Renal cortical epithelial cell (primary cell): ENCODE measurements around the gene KRTAP9-8. TPM values are rescaled to one million over a fixed set of nuclear protein-coding genes. Genes with fewer than 3 reads are reported as not detected.
"Not testable (repeated sequence)": the region's sequence is repeated elsewhere in the genome, so short reads cannot be mapped to it uniquely, and the experiment has no call there.

Source experiments
- DNase-seq: peaks from one replicate; pipeline ENCODE4 v3.0.0-alpha.2; 2011; ENCODE audit warnings: low read depth
- total RNA-seq: library from RNA; depleted of rRNA; stranded (reverse); fragments of >200 nt; gene quantifications from 2 replicates; pipeline ENCODE4 v1.2.3, GENCODE V29; 2014

Gene KRTAP9-8
- total RNA-seq, 1 donor from 2014 or later, result not detected

- not testable (repeated sequence) for DNase-seq
Observed at GRCh38 chr17:41255381-41256290, 17.8 kb downstream of the KRTAP9-8 start, which contains the start of gene KRTAP9-9. TSS of gene KRTAP9-9 (plus strand) at chr17:41255384.

GRCh38 chr17:41256291-41256685 lies 18.5 kb downstream of the KRTAP9-8 start:
- no peak for DNase-seq

GRCh38 chr17:41258406-41258805 lies 20.6 kb downstream of the KRTAP9-8 start:
- no peak for DNase-seq

GRCh38 chr17:41263212-41263611 lies 25.4 kb downstream of the KRTAP9-8 start:
- no peak for DNase-seq

GRCh38 chr17:41264599-41264998 lies 26.8 kb downstream of the KRTAP9-8 start:
- DNase-seq, result no peak

GRCh38 chr17:41265078-41265477 lies 27.3 kb downstream of the KRTAP9-8 start, which contains the start of gene KRTAP9-6:
TSS of gene KRTAP9-6 (plus strand) at chr17:41265378. CDS start at chr17:41265378, 0 bp downstream.
- no peak for DNase-seq

- no peak for DNase-seq
Observed at GRCh38 chr17:41267711-41268110, 29.9 kb downstream of the KRTAP9-8 start.

- not testable (repeated sequence) for DNase-seq
Observed at GRCh38 chr17:41271323-41271722, 33.5 kb downstream of the KRTAP9-8 start.

GRCh38 chr17:41271858-41272257 lies 34.1 kb downstream of the KRTAP9-8 start:
- no peak for DNase-seq

GRCh38 chr17:41275648-41276190 lies 37.9 kb downstream of the KRTAP9-8 start, which contains the start of gene KRTAP9-7:
TSS of gene KRTAP9-7 (plus strand) at chr17:41275698. CDS start at chr17:41275698, 0 bp downstream.
- not testable (repeated sequence) for DNase-seq

GRCh38 chr17:41278176-41278955 lies 40.6 kb downstream of the KRTAP9-8 start:
- peak; percentile 62 for DNase-seq

GRCh38 chr17:41284043-41284442 lies 46.2 kb downstream of the KRTAP9-8 start:
- peak; percentile 71 for DNase-seq

GRCh38 chr17:41284546-41284945 lies 46.7 kb downstream of the KRTAP9-8 start:
- DNase-seq, result peak; percentile 77

- DNase-seq, result peak; percentile 80
Observed at GRCh38 chr17:41287050-41287449, 49.3 kb downstream of the KRTAP9-8 start.

Other genes with a start within 250 kb of the KRTAP9-8 start
- gene KRTAP3-3, start 243.8 kb upstream of the KRTAP9-8 start, total RNA-seq, result not detected in 2 replicates
- not detected in 2 replicates for gene KRTAP3-2, start 238.1 kb upstream of the KRTAP9-8 start, total RNA-seq
- gene KRTAP3-1, start 228.9 kb upstream of the KRTAP9-8 start, total RNA-seq, result not detected in 2 replicates
- gene KRTAP1-5, start 210.8 kb upstream of the KRTAP9-8 start, total RNA-seq, result not detected in 2 replicates
- not detected in 2 replicates for gene KRTAP1-4, start 207.8 kb upstream of the KRTAP9-8 start, total RNA-seq
- gene KRTAP1-3, start 203.1 kb upstream of the KRTAP9-8 start, total RNA-seq, result not detected in 2 replicates
- gene KRTAP1-1, start 196.5 kb upstream of the KRTAP9-8 start, total RNA-seq, result 0.25 and 0.35 TPM in 2 replicates
- not detected in 2 replicates for gene KRTAP2-1, start 190.7 kb upstream of the KRTAP9-8 start, total RNA-seq
- gene KRTAP2-2, start 182.8 kb upstream of the KRTAP9-8 start, total RNA-seq, result 0.15 TPM in 1 of 2 replicates, not detected in the other
- gene KRTAP2-3, start 177.9 kb upstream of the KRTAP9-8 start, total RNA-seq, result 0.55 and 5.9 TPM in 2 replicates
- gene KRTAP2-4, start 172.1 kb upstream of the KRTAP9-8 start, total RNA-seq, result not detected in 2 replicates
- not detected in 2 replicates for gene KRTAP4-7, start 153.8 kb upstream of the KRTAP9-8 start, total RNA-seq
- not detected in 2 replicates for gene KRTAP4-8, start 139.9 kb upstream of the KRTAP9-8 start, total RNA-seq
- not detected in 2 replicates for gene KRTAP4-16, start 135.8 kb upstream of the KRTAP9-8 start, total RNA-seq
- gene KRTAP4-9, start 132.6 kb upstream of the KRTAP9-8 start, total RNA-seq, result not detected in 2 replicates
- gene KRTAP4-11, start 119.6 kb upstream of the KRTAP9-8 start, total RNA-seq, result not detected in 2 replicates
- gene KRTAP4-12, start 113.8 kb upstream of the KRTAP9-8 start, total RNA-seq, result not detected in 2 replicates
- gene KRTAP4-6, start 97.5 kb upstream of the KRTAP9-8 start, total RNA-seq, result not detected in 2 replicates
- not detected in 2 replicates for gene KRTAP4-5, start 88.2 kb upstream of the KRTAP9-8 start, total RNA-seq
- gene KRTAP4-4, start 77.3 kb upstream of the KRTAP9-8 start, total RNA-seq, result not detected in 2 replicates
- not detected in 2 replicates for gene KRTAP4-3, start 69.8 kb upstream of the KRTAP9-8 start, total RNA-seq
- gene KRTAP4-2, start 59.8 kb upstream of the KRTAP9-8 start, total RNA-seq, result not detected in 2 replicates
- not detected in 2 replicates for gene KRTAP4-1, start 53.1 kb upstream of the KRTAP9-8 start, total RNA-seq
- not detected in 2 replicates for gene KRTAP9-1, start 48.1 kb upstream of the KRTAP9-8 start, total RNA-seq
- not detected in 2 replicates for gene KRTAP9-2, start 11.4 kb upstream of the KRTAP9-8 start, total RNA-seq
- not detected in 2 replicates for gene KRTAP9-3, start 5.5 kb upstream of the KRTAP9-8 start, total RNA-seq
- gene KRTAP9-4, start 11.7 kb downstream of the KRTAP9-8 start, total RNA-seq, result not detected in 2 replicates
- not detected in 2 replicates for gene KRTAP9-9, start 17.4 kb downstream of the KRTAP9-8 start, total RNA-seq
- gene KRTAP9-6, start 27.4 kb downstream of the KRTAP9-8 start, total RNA-seq, result not detected in 2 replicates
- not detected in 2 replicates for gene KRTAP9-7, start 37.7 kb downstream of the KRTAP9-8 start, total RNA-seq
- not detected in 2 replicates for gene KRTAP29-1, start 64.9 kb downstream of the KRTAP9-8 start, total RNA-seq
- not detected in 2 replicates for gene KRTAP16-1, start 71.3 kb downstream of the KRTAP9-8 start, total RNA-seq
- not detected in 2 replicates for gene KRTAP17-1, start 77.7 kb downstream of the KRTAP9-8 start, total RNA-seq
- not detected in 2 replicates for gene KRT33A, start 112.8 kb downstream of the KRTAP9-8 start, total RNA-seq
- not detected in 2 replicates for gene KRT33B, start 131.8 kb downstream of the KRTAP9-8 start, total RNA-seq
- 0.05 and 26.4 TPM in 2 replicates for gene KRT34, start 144.3 kb downstream of the KRTAP9-8 start, total RNA-seq
- not detected in 2 replicates for gene KRT31, start 159.6 kb downstream of the KRTAP9-8 start, total RNA-seq
- gene KRT37, start 186.6 kb downstream of the KRTAP9-8 start, total RNA-seq, result not detected in 2 replicates
- gene KRT38, start 203.0 kb downstream of the KRTAP9-8 start, total RNA-seq, result not detected in 2 replicates
- gene KRT32, start 229.4 kb downstream of the KRTAP9-8 start, total RNA-seq, result not detected in 2 replicates
- not detected in 2 replicates for gene KRT35, start 243.2 kb downstream of the KRTAP9-8 start, total RNA-seq